Lung microvascular endothelial cell (primary cell): ENCODE data around the gene PIR. TPM values are rescaled to one million over a fixed set of nuclear protein-coding genes. Genes with fewer than 3 reads are reported as not detected.

Source experiments
- DNase-seq, 2 donors: peaks; one replicate each; pipeline versions ENCODE4 v3.0.0 to v3.0.0-alpha.2; 2010; ENCODE audit warnings: low read depth in 2 of 2
- total RNA-seq: library from RNA; depleted of rRNA; stranded (reverse); fragments of >200 nt; gene quantifications from 2 replicates; pipeline ENCODE4 v1.2.1, GENCODE V29; 2014

The PIR gene
- total RNA-seq, 1 donor from 2014 or later: 93.8 TPM

- no peak for DNase-seq
Observed at GRCh38 chrX:15418041-15418706, 75.0 kb downstream of the PIR start.

GRCh38 chrX:15416133-15416993 is 76.8 kb downstream of the PIR start:
- DNase-seq: no peak

GRCh38 chrX:15413101-15413500 is 80.0 kb downstream of the PIR start:
- DNase-seq: no peak

- DNase-seq: no peak
Observed at GRCh38 chrX:15410947-15411346, 82.2 kb downstream of the PIR start.

GRCh38 chrX:15410430-15410829 is 82.7 kb downstream of the PIR start:
- no peak for DNase-seq

GRCh38 chrX:15405846-15406245 is 87.3 kb downstream of the PIR start:
- DNase-seq: no peak

- DNase-seq: peak; percentile 26 to 27
Observed at GRCh38 chrX:15404401-15405096, 88.6 kb downstream of the PIR start.

GRCh38 chrX:15401378-15401777 is 91.8 kb downstream of the PIR start:
- DNase-seq: peak in 1 of 2 donors; percentile 57

GRCh38 chrX:15399962-15400391 is 93.2 kb downstream of the PIR start:
- peak in 1 of 2 donors; percentile 26 for DNase-seq

GRCh38 chrX:15398874-15399273 is 94.3 kb downstream of the PIR start:
- no peak for DNase-seq

- DNase-seq: peak in 1 of 2 donors; percentile 13
Observed at GRCh38 chrX:15395789-15396188, 97.3 kb downstream of the PIR start.

GRCh38 chrX:15391850-15392249 is 101.3 kb downstream of the PIR start:
- DNase-seq: no peak

GRCh38 chrX:15384304-15384703 is 108.8 kb downstream of the PIR start, which contains the start of gene VEGFD:
VEGFD (minus strand) TSS chrX:15384413; CDS start chrX:15383946, 467 bp downstream.
- no peak for DNase-seq

GRCh38 chrX:15382813-15383212 is 110.3 kb downstream of the PIR start:
- peak in 1 of 2 donors; percentile 32 for DNase-seq

- DNase-seq: no peak
Observed at GRCh38 chrX:15376956-15377355, 116.2 kb downstream of the PIR start.

- DNase-seq: no peak
Observed at GRCh38 chrX:15373976-15374375, 119.2 kb downstream of the PIR start.

GRCh38 chrX:15366506-15367352 is 126.4 kb downstream of the PIR start:
- DNase-seq: no peak

- no peak for DNase-seq
Observed at GRCh38 chrX:15359701-15360100, 133.4 kb downstream of the PIR start.

GRCh38 chrX:15358533-15358932 is 134.6 kb downstream of the PIR start:
- DNase-seq: no peak

GRCh38 chrX:15356444-15356843 is 136.7 kb downstream of the PIR start:
- DNase-seq: no peak

- DNase-seq: no peak
Observed at GRCh38 chrX:15350329-15350996, 142.7 kb downstream of the PIR start.
